NCI-H1436 treated with DMSO at 0.1 percent for 48 hours (cell line): ENCODE data around the gene ANTKMT.

ENCODE experiments used
- DNase-seq: peaks from one replicate; lab custom pipeline; 2025; lab: John Stamatoyannopoulos, UW

The ANTKMT gene

DNA sequence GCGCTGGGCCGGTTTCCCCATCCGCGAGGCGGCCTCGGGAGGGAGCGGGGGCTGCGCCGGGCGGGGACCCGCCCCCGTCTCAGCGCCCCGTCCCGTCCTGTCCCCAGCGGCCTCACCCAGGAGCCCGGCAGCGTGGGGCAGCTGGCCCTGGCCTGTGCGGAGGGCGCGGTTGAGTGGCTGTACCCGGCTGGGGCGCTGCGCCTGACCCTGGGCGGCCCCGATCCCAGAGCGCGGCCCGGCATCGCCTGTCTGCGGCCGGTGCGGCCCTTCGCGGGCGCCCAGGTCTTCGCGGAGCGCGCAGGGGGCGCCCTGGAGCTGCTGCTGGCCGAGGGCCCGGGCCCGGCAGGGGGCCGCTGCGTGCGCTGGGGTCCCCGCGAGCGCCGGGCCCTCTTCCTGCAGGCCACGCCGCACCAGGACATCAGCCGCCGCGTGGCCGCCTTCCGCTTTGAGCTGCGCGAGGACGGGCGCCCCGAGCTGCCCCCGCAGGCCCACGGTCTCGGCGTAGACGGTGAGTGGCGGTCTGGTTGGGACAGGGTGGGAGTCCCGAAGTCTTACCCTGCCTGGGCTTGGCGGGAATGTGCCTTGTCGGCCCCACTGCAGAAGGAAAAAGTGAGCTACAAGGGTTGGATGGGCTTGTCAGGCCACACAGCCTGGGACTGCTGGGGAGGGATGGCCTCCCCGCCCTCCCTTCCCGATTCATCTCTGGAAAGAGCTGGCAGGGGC, 5.3 kb upstream of the ANTKMT start:
- DNase-seq: no peak

DNA sequence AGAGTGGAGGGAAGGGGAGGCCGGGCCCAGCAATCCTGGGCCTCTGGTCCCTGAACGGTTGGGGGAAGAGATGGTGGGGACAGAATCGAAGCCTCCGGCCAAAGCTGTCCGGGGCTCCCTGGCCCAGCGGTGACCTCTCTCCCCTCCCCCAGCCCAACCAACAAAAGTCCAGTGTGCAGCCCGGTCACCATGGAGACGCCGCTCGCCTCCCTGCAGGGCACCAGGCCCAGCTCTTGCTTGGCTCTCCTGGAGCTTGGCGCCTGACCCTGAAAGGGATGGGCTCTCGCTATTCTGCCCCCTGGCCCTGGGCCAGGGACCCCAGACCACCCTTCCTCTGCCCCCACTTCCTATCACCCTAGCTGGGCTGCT, 4.8 kb upstream of the ANTKMT start:
- no peak for DNase-seq

DNA sequence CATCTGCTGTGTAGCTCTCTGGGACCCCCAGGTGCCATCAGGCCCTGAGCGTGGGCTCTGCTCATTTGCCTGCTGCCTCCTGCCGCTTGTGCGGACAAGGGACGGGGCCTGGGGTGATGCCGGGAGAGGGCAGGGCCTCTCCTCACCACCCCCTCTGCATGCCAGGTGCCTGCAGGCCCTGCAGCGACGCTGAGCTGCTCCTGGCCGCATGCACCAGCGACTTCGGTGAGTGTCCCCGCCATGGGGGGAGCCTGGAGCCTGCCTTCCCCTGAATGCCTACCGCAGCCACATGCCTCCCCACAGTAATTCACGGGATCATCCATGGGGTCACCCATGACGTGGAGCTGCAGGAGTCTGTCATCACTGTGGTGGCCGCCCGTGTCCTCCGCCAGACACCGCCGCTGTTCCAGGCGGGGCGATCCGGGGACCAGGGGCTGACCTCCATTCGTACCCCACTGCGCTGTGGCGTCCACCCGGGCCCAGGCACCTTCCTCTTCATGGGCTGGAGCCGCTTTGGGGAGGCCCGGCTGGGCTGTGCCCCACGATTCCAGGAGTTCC, 4.1 kb upstream of the ANTKMT start:
- no peak for DNase-seq

DNA sequence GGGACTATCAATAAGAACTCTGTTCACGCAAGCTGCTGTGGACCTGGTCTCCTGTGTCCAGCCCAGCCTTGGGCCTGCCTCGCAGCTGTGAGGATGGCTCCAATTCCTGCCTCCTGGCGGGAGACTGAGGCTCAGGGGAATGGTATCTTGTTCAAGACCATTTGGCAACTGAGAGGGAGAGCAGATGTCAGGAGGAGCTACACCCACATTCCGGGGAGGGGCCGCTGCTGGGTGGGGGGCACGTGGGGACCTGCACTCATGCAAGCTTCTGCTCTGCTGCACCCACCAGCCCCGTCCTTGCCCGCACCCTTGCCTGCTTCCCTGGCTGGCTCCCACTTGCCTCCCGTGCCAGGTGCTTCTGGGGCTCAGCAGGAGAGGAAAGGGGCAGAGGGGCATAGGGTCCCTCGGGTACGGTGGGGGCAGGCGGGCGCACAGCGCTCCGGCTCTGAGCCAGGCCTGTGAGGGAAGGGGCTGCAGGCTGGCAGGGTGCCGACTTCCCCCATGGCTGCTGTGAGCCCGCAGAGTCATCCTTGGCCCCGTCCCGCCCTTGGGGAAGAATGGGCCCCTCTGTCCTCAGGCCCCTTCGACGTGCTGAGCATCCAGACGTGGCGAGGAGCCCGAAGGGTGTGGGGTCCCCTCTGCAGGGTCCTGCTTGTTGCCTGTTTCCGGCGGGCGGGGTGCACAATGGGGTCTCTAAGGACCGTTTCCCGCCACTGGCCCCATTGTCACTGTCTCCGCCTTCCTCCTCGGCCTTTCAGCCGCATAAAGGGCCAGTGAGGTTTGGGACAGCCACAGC, 3.3 kb upstream of the ANTKMT start:
- no peak for DNase-seq

DNA sequence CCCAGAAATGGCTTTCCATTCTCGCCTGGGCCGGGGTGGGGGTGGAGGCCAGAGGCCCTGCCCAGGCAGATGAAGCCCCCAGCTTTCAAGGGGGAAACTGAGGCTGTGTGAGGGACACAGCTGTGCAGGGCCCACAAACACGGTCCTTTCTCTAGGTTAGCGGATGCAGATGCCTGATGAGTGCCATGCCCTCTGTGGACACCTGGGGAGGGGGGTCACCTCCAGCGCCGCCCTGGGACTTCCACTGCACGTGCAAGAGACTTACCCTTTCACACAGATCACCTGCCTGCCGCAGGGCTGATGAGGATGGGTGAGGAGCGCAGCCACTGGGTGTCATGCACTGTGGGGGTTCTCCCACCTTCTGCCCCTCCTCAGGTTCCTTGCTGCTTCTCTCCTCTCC, 2.6 kb upstream of the ANTKMT start:
- no peak for DNase-seq

DNA sequence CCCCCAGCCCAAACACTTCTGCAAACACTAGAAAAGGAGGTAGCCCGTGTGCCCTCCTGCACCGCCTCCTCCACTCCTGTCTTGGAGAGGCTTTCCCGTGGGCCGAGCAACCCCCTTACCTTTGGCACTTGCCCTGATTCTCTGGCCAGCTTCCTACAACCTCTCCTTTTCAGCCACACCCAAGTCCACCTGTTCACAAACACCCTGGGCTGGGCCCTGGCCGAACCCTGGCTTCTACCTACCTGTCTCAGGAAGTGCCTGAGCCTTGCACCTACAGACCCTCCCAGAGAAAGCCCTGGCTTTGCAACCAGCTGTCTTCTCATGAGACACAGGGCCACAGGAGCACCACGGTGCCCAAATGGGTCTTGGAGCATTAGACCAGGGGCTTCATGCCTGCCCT, 2.0 kb upstream of the ANTKMT start:
- DNase-seq: no peak

DNA sequence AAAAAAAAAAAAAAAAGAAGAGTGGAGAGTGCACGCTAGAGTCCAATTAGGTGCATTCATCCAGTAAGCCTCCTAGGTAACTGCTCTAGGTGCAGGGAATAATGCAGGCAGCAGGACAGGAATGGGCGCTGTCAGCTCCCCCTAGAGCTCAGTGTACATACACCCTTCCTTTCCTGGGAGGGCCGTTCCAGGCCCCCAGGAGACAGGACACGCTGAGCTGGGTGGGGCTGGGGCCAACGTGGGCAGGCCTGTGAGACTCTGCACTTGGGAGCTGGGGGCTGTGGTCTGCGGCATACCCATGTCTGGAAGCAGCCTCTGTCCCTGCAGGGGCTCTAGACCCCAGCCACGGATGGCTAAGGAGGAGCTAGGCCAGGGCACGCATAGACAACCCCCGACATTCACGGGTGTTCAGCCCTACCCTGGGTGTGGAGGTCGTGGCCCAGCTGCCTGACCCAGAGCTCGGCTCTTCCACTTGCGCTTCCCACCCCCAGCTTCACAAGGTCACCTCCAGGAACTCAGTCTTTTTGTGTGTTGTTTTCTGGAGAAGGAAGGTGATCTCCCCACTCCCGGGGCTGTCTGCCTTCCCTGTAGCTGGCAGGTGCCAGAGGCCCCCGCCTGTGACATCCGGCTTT, 1.0 kb upstream of the ANTKMT start:
- no peak for DNase-seq

DNA sequence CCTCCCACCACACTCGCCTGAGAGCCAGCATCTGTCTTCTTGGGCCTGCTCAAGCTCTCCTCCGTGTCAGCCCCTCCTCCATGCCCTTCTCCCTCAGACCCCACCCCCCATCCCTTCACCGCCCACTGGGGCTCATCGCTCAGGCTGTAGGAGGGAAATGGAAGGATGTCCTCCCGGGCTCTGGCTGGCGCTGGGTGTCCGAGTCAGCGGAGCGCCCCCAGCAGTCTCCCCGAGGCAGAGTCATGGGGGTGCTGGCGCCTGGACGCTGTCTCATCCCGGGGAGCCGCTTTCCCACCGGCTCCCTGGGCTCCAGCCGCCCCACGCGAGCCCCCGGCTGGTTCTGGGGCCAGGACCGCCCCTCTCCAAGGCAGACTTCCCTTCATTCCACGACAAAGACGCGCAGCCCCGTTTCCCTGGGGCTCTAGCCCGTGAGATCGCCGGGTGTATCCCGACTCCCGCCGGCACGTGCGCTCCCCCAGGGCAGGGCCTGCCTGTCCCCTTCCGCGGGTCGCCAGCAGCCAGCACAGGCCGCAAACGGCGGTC, 428 bp upstream of the ANTKMT start:
- DNase-seq: no peak

DNA sequence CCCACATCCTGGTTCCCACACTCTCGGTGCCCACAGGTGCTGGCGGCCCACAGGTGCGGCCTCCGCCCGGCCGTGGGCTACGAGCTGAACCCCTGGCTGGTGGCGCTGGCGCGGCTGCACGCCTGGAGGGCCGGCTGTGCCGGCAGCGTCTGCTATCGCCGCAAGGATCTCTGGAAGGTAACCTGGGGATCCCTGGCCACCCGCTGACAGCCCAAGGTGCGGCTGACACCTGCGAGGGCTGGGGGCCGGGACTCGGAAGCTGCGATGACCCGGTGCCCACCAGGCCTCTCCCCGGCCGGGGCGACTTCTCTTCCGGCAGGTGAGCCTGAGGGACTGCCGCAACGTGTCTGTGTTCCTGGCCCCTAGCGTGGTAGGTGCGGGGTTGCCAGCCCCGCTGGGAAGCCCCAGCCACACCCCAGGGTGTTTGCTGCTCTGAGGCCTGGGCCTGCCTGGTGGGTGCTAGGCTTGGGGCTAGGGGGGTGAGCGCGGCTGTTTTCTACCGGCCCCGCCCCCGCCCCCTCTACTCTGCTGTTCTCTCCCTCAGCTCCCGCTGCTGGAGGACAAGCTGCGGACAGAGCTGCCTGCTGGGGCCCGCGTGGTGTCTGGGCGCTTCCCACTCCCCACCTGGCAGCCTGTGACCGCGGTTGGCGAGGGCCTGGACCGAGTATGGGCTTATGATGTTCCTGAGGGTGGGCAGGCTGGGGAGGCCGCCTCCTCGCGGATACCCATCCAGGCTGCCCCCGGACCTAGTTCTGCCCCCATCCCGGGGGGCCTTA, 1.0 kb downstream of the ANTKMT start:
- no peak for DNase-seq

DNA sequence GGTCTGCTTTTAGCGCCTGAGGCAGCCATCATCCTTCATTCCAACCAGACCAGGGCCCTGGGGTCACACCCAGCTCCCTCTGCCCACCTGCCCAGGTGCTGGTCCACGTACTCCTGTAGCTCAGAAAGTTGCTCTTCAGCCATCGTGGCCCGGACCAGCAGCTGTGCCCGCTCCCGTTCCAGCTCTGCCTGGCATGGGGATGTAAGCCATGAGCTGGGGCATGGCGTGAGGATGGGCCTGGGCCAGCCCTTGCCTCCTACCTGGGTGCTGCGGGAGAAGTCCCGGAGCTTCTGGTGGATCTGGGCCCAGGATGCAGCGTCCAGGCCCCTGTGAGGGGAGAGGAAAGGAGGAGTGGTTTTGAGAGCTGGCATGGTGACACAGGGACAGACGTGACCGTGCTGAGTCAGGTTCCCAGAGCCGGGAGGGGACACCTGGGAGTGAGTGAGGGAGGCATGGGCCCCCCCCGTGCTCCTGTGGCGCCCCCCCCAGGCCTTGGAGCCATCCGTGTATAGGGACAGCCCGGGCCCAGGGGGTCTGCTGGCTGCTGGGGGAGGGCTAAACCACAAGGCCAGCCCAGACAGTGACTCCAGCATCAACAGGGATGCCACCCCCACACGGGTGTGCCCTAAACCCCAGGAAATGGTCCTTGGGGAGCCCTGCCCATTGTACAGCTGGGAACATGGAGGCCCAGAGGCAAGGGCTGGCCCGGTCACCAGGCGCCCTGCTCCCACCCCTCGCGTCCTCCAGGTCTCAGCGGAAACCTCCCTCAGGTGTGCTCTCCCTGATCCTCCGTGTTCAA, 2.1 kb downstream of the ANTKMT start:
- DNase-seq: no peak

DNA sequence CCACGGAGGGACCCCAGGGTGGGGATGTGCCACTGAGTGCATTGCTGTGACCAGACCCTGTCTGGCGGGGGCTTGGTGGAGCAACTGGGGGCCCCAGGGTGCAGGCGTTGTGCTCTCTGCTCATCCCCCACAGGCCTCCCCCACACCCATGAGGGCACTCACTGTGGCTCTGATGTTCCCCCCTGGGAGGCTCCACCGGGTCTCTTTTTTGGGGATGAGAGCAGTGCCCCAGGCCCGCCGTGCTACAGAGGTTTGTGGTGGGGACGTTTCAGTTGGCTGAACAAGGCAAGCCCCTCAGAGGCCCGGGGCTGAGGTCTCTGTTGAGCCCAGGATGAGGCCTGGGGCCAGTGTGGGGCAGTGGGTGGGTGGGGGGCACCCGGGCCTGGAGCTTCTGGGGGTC, 2.7 kb downstream of the ANTKMT start:
- no peak for DNase-seq

DNA sequence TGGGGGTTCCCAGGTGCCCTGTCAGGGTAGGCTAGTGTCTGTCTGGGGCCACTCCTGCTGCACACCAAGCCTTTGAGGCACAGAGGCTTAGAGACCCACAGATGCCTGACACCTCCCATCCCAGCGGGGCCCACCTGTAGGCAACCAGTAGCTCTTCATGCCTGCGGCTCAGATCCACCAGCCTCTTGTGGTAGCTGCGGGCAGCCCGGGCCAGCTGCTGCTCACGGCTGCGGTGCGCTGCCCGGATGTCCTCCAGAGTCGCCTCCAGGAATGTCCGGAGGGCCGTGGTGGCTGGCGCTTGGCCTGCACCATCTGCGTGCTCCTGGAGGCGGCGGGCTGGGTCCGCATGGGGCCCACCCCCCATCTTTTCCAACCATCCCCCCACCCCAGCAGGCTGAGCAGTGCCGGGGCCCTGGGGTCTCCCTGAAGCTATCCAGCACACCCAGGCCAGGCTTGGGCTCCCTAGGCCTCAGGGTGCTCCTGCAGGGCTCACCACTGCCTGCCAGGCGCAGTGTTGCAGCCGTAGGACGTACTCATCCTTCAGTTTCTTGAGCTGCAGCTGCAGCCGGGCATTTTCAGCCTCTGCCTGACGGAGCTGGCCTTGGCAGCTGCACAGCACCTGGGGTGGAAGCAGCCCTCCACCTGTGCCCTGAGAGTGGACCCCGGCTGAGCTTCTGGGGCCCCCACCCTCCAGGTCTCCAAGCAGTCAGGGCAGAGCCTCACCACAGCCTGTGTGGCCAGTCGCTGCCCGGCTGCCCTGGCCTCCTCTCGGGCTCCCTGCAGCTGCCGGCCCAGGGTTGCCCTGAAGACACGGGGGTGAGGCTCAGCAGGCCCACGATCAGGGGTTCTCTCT, 3.5 kb downstream of the ANTKMT start:
- no peak for DNase-seq

DNA sequence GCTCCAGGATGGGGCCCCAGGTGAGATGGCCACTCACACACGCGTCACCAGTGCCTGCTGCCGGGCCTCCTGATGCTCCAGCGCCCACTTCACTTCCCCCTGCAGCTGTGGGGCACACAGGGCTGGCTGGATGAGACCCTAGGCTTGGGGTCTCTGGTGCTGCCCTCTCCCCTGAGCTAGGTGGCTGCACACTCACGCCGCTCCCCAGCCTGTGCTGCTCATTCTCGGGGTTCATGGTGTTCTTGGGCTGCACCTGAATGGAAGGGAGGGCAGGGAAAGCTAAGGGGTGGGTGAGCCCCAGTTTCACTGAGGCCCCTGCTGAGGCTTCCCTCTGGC, 4.1 kb downstream of the ANTKMT start:
- no peak for DNase-seq

DNA sequence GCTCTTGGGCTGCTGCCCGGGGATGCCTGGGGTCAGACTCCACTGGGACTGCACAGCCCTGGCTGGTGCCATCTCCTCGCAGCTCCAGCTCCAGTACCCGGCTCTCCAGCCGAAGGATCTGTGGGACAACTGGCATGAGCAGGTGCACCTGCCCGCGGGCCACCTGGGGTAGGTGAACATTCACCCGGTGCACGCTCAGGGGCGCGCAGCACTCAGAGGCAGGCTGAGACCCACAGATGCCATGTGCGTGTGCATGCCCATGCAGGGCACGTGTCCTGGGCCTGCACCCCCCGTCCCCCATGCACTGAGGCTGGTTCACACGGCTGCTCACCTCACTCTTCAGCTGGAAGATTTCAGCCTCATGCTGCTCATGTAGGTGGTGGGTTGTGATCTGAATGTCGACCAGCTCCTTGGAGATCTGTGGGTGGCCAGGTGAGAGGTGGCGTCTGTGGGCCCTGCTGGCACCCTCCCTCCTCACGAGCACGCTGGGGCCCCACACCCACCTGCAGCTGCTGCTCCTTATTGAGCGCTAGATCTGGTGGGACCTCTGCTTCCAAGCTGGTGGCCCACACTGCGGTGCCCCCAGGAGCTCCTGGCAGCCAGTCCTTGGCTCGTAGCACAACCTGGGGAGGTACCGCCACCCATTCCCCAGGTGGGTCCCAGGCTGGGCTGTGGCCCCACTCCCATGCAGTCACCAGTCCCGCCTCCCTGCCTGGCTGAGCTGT, 4.7 kb downstream of the ANTKMT start:
- no peak for DNase-seq

DNA sequence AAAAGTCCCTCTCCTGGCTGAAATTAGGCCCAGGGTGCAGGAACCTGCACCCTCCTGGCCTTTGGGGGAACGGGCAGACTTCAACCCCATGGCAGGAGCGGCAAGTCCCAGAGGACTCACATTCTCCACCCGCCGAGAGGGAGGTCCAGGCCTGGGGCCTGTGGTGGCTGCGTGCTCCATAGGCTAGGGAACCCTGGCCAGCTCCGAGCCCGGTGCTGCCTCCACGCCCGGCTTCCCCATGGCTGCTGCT, 5.2 kb downstream of the ANTKMT start:
- no peak for DNase-seq

DNA sequence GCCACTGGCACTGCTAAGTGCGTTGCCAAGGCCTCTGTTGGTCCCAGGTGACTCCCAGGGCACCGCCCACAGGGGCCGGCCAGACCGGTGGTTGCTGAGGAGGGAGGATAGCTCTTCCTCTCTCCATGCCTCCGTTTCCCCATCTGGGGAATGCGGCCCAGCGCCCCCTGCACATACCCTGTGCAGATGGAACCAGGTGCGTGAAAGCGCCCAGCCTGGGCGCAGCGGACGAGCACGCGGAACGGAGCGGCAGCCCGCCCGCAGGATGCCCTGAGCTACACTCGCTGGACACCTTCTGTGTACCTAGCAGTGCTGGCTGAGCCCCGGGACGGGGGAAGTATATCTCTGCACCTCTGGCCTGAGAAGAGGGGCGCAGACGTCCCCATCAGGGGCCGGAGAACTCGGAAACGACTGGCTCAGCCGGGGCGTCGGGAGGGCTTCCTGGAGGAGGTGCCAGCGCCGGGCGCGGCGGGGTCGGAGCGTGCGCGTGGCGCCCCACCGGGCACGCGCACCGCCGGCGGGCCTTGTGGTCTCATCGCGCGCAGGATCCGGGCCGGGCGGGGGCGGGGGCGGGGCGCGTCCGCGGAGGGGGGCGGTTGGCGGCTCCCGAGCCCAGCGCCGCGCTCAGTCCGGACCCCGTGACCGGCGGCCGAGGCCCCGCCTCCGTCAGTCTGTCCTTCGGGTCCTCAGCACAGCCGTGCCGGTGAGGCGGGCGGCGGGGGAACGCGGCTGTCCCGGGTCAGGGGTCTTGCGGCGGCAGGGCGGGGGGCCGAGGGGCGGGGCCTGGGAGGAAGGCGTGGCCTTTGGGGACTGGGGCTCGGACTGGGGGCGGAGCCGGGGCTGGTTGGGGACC, 5.7 kb downstream of the ANTKMT start, which contains the start of the genes CCDC78 and HAGHL:
CCDC78 (minus strand) TSS at position 6 of the 853 bp plus-strand sequence. CDS start 76 bp downstream, outside the sequence.
HAGHL (plus strand) TSS at position 669 of the 853 bp plus-strand sequence. CDS start 404 bp downstream, outside the sequence.
- no peak for DNase-seq

DNA sequence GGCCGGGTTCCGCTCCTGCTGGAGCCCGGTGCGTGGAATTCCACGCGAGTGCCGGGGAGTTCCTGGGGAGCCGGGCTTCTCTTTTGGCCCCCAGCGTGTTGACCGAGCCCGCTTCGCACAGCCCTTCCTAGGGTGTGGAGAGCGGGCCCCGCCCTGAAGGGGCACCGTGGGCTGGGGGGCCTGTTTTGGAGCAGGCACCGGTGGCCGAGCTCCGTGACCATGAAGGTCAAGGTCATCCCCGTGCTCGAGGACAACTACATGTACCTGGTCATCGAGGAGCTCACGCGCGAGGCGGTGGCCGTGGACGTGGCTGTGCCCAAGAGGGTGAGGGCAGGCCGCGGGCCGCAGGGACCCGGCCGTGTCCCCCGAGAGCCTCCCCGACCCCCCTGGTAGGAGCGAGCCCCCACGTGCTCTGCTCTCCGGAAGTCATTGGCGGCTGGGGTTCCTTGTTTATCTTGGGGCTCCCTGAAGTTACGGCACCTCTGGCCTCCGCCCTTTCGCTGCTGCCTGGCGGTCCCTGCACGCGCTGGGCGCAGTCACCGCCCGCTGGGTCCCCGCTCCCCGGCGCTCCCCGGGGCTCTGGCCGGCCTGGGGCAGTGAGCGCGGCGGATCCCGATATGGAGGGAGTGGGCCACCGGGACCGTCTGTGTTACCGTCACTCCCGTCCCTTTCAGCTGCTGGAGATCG, 6.5 kb downstream of the ANTKMT start:
- DNase-seq: no peak
